ENCODE results near the gene SFXN5.
A peak's percentile ranks its signal among the peaks of the same experiment; 100 is the strongest.

Gene SFXN5

GRCh38 chr2:72892506-72893173, 178.9 kb downstream of the SFXN5 start:
- peak; percentile 88 for DNase-seq
